Neutrophil (primary cell): Measurements from ENCODE around the gene ING2.

Source experiments
- H3K27ac ChIP-seq: fragments of 200-600 bp; sonication (generic); 2 replicates; pipeline ENCODE4 v1.5.1; 2016; ENCODE audit warnings: mild to moderate bottlenecking, moderate library complexity
- H3K27me3 ChIP-seq: fragments of 200-600 bp; sonication (generic); 2 replicates; pipeline ENCODE4 v1.6.0; 2016; ENCODE audit warnings: mild to moderate bottlenecking
- H3K36me3 ChIP-seq: fragments of 200-600 bp; sonication (generic); 2 replicates; pipeline ENCODE4 v1.5.1; 2017
- H3K4me1 ChIP-seq, 2 experiments: fragments of 200-600 bp in 1 of 2; sonication (generic) in 1 of 2; 1 replicate in 1 of 2; 2 replicates in 1 of 2; pipeline versions ENCODE4 v1.5.1 to v1.6.1; 2013 to 2016; ENCODE audit warnings: low read depth in 1 of 2, low read length in 1 of 2, mild to moderate bottlenecking in 1 of 2, moderate library complexity in 1 of 2; ENCODE audit not compliant: control insufficient read depth in 1 of 2, insufficient read depth in 1 of 2
- H3K4me3 ChIP-seq, 2 experiments: fragments of 200-600 bp in 1 of 2; sonication (generic) in 1 of 2; 1 replicate in 1 of 2; 2 replicates in 1 of 2; pipeline ENCODE4 v1.5.1; 2013 to 2016; ENCODE audit warnings: low read depth in 1 of 2, low read length in 1 of 2, mild to moderate bottlenecking in 1 of 2, moderate library complexity in 1 of 2
- H3K9me3 ChIP-seq: fragments of 200-600 bp; sonication (generic); 2 replicates; pipeline ENCODE4 v1.5.1; 2016
- TF ChIP-seq, protein P1 (sequence below): fragments of 200-600 bp; sonication (generic); IDR thresholded peaks from 2 replicates; pipeline ENCODE4 v1.5.1; 2016; ENCODE audit warnings: antibody characterized with exemption

Gene ING2

GRCh38 chr4:183533698-183534097 lies 28.8 kb downstream of the ING2 start:
- Histone ChIP-seq H3K9me3 (no peaks in the 10 kb centered on the region), H3K27me3 (peaks cover 17% of the 10 kb centered on the region), H3K27ac (no peak overlapping the region), H3K4me3 (no peak overlapping the region), H3K36me3 (no peaks in the 10 kb centered on the region), H3K4me1 (peaks cover 6 to 8% of the 10 kb centered on the region in 2 experiments)
- TF ChIP-seq, protein P1, sequence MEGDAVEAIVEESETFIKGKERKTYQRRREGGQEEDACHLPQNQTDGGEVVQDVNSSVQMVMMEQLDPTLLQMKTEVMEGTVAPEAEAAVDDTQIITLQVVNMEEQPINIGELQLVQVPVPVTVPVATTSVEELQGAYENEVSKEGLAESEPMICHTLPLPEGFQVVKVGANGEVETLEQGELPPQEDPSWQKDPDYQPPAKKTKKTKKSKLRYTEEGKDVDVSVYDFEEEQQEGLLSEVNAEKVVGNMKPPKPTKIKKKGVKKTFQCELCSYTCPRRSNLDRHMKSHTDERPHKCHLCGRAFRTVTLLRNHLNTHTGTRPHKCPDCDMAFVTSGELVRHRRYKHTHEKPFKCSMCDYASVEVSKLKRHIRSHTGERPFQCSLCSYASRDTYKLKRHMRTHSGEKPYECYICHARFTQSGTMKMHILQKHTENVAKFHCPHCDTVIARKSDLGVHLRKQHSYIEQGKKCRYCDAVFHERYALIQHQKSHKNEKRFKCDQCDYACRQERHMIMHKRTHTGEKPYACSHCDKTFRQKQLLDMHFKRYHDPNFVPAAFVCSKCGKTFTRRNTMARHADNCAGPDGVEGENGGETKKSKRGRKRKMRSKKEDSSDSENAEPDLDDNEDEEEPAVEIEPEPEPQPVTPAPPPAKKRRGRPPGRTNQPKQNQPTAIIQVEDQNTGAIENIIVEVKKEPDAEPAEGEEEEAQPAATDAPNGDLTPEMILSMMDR = no peak

DNA sequence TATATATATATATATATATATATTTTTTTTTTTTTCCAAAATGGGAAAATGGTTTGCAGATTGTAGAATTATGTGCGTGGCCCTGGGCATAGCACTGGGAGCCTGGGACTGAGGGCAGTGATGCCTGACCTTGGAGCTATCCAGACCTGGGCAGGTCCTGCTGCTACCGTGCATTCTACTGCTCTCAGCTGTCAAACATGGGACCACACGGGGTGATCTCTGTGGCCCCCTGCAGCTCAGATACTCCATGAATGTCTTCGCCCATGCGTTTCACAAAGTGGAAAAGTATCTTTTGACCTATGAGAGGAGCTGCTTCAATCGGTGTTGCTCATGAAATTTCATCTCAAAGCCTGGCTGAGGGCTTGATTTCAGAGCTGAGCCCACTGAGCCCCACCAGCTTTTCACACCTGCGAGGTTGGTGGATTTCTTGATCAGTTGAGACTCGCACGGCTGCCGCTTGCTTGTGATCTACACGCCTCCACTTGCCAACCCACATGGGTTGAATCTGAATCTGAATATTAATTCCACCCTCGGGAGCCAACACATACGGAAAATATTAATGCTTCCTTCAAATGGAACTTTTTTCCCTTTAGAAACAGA lies 35.7 kb downstream of the ING2 start:
- H3K4me3 ChIP-seq = no peak overlapping the region

DNA sequence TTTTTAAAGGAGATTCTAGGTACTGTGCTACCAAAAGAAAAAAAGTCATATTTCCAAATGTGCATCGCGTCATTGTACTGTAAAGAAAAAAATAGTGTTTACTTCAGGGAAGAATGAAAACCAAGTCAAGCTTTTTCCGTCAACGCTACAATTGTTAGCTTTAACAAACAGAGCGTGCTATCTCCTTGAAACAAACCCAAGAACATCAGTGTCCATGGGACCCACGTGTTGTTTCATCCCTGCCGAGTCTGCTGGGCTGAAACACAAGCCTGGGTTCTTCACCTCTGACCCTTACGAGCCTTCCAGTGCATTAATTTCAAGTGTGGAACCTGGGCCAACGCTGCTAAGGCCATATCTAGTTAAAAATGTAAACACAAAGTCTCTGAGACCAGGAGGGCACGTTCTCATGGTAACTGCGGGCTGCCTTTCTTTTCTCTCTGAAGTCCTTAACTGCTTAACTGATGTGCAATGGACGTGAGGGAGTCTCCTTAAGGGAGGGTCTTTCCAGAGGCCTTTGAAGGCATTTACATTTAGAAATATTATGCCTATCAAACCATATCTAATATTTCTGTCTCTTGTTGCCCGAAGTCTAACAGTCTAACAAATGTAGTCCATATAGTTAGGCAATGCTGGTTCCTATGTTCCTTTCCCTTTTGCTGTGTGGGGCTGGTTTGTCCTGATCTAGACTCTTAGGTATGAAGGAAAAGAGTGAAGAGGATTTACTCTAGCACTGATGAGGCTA lies 36.3 kb downstream of the ING2 start:
- H3K27me3 ChIP-seq = peaks cover 7% of the 10 kb centered on the region
- H3K4me1 ChIP-seq = no peaks in the 10 kb centered on the region
- no peaks in the 10 kb centered on the region for H3K9me3 ChIP-seq
- TF ChIP-seq, protein P1 = no peak
- H3K4me3 ChIP-seq = no peak overlapping the region
- no peak overlapping the region for H3K27ac ChIP-seq
- H3K36me3 ChIP-seq = no peaks in the 10 kb centered on the region

More for the DNA sequence above, 35.7 kb downstream of the ING2 start:
- H3K9me3 ChIP-seq = no peaks in the 10 kb centered on the region
- TF ChIP-seq, protein P1 = no peak
- H3K36me3 ChIP-seq = no peaks in the 10 kb centered on the region
- H3K4me1 ChIP-seq = no peaks in the 10 kb centered on the region
- H3K27me3 ChIP-seq = peaks cover 7% of the 10 kb centered on the region
- no peak overlapping the region for H3K27ac ChIP-seq

GRCh38 chr4:183541752-183542040 lies 36.8 kb downstream of the ING2 start:
- H3K27me3 ChIP-seq = peaks cover 7% of the 10 kb centered on the region
- no peak overlapping the region for H3K4me3 ChIP-seq
- TF ChIP-seq, protein P1 = no peak
- H3K36me3 ChIP-seq = no peaks in the 10 kb centered on the region
- H3K4me1 ChIP-seq = no peaks in the 10 kb centered on the region
- H3K27ac ChIP-seq = no peak overlapping the region
- H3K9me3 ChIP-seq = no peaks in the 10 kb centered on the region

DNA sequence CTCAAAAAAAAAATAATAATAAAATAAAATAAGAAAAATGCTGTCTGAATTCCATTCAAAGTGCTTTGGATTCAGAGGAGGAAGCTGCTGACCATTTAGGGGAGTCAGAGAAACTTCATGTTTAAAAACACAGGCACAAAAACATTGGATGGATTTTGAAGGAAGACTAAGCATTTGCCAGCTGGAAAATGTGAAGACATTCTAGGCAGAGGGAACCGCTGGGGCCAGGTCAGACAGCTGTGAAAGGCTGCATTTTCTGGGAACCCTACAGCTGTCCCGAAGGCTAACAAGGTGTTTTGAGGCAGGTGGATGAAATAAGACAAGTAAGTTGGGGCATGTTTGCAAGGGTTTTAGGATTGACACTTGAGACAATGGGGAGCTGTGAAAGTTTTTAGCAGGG lies 38.6 kb downstream of the ING2 start:
- Histone ChIP-seq H3K27me3 (peaks cover 7% of the 10 kb centered on the region), H3K4me3 (no peak overlapping the region), H3K36me3 (no peaks in the 10 kb centered on the region), H3K27ac (no peak overlapping the region), H3K4me1 (no peaks in the 10 kb centered on the region), H3K9me3 (no peaks in the 10 kb centered on the region)
- TF ChIP-seq, protein P1 = no peak
